UCSD-AML1 (cell line): ENCODE results near the gene SYT7.
A peak's percentile ranks its signal among the peaks of the same experiment; 100 is the strongest.
"Not testable (repeated sequence)": the region's sequence is repeated elsewhere in the genome, so short reads cannot be mapped to it uniquely, and the experiment has no call there.

ENCODE experiments used
- DNase-seq: peaks from one replicate; lab custom pipeline; 2025; ENCODE audit not compliant: unreplicated experiment; lab: John Stamatoyannopoulos, UW

The SYT7 gene, protein sequence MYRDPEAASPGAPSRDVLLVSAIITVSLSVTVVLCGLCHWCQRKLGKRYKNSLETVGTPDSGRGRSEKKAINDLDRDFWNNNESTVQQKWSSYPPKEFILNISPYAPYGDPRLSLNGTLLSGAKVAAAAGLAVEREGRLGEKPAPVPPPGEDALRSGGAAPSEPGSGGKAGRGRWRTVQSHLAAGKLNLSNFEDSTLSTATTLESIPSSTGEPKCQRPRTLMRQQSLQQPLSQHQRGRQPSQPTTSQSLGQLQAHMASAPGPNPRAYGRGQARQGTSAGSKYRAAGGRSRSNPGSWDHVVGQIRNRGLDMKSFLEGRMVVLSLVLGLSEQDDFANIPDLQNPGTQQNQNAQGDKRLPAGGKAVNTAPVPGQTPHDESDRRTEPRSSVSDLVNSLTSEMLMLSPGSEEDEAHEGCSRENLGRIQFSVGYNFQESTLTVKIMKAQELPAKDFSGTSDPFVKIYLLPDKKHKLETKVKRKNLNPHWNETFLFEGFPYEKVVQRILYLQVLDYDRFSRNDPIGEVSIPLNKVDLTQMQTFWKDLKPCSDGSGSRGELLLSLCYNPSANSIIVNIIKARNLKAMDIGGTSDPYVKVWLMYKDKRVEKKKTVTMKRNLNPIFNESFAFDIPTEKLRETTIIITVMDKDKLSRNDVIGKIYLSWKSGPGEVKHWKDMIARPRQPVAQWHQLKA

DNA sequence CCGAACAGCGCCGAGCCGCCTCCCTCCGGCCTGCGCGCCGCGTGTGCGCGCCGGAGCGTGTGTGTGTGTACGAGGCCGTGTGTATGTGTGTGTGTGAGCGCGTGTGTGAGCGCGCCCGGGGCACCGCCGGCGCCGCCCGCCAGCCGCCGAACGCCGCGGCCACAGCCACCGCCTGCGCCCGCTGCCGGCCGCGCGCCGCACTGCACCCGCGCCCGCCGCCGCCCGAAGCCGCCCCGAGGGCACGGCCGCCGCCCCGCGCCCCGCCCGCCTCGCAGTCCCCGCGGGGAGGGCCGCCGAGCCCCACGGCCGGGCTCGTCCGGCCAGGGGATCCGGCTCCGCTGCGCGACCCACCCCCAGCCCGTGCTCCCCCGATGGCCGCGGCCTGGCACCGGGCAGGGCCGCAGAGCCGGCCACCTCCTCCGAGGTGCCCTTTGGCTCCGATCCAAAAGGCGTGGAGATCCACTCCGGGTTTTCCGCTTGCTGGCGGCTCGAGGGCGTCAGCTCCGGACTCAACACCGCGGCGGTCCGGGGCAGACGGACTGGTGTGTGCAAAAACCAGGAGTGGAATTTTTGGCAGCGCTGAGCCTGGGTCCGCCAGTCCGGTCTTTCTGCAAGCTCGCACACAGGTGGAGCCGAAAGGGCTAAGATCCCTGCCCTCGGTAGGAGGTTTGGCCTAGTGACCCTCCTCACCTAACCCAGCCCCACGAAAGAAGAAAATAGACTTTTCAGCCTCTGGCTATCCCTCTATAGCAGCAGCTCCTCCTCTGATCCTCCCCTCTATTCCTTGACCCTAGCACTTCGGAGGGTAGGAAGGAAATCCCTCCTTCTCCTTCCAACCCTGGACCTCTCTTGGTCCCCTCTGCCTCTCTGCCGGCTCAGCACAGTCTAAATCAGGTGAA, at the start of gene SYT7:
Gene SYT7, minus strand, starts transcription at position 47 of the 899 bp plus-strand sequence. CDS start 256 bp downstream, outside the sequence.
- DNase-seq, result peak; percentile 92

DNA sequence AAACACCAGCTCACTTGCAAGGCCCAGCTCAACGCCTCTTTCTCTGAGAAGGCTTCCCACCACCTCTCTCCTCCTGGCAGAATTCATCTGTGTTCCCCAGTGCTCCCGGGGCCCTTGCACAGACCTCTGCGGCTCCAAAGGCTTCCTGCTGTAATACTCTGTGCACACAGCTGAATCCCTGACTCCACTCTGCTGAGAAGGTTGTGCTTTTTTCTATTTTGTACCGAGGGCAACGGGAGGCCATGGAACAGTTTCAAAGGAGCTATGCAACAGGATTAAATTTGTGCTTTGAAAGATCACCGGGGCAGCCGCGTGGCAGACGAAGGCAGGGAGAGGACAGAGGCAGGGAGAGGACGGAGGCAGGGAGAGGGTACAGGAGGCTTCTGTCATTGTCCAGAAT, 49.2 kb upstream of the SYT7 start:
- no peak for DNase-seq

DNA sequence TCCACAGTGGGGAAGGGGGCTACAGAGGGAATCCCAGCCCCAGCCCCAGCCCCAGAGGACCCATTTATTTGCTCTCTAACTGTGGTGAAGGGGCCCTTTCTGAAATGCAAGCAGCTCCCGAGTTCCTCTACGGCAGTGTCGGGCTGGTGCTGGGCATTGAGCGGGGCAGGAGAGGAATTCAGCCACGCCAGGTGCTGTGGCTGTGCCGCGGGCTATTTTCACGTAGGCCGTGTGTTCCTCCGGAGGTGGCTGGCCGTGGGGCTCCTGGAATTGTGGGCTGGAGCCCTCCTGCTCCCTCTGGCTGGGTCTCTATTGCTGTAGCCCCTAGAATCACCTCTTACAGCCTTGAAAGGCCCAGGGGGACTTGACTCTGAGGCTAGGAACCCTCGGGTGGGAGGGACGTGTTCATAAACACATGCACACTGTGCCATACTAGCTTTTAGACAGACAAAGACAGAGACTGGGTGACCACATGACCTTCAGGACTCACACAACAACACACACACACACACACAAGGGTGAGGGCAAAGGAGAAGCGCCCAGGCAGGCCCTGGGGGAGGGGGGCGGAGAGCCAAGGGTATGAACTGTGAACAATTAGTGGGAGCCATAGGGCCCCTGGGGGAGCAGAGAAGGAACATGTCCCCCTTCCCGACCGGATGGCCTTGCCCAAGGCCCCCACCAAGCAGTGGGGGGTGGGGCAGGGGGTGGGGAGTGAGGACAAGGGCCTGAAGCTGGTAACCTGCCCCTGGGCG, 48.4 kb upstream of the SYT7 start:
- no peak for DNase-seq

DNA sequence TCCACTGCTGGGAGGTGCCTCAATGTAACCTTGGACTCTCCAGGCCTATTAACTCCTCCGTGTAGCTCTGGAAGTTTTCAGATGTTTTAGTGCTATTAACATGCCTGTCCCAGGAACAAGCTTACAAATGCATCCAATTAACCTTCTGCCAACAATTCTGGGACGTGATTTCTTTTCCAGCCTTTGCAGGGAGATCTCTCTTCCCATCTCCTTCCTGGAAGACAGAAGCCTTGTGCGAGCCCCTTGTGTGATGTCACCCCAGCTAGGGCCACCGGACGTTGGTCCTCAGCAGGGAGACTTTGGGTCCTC, 47.7 kb upstream of the SYT7 start:
- no peak for DNase-seq

GRCh38 chr11:61627850-61628661, 47.2 kb upstream of the SYT7 start:
- DNase-seq, result peak; percentile 28

- no peak for DNase-seq
Measured at GRCh38 chr11:61626580-61627380, 45.9 kb upstream of the SYT7 start.

DNA sequence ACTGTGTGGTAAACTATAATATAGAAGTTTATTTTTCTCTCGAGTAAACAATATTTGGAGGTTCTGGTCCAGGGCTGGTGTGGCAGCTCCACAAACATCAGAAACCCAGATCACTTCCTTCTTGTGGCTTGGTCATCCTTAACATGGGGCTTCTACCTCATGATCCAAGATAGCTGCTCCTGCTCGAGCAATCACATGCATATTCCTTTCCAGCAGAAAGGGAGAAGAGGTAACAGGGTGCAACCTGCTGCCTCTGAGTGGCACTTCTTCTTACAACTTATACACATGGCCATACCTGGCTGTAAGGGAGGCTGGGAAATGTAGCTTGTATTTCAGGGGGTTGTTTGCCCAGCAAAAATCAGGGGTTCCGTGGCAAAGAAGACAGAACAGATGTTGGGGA, 44.6 kb upstream of the SYT7 start:
- no peak for DNase-seq

GRCh38 chr11:61621917-61622585, 41.2 kb upstream of the SYT7 start:
- DNase-seq, result no peak

- no peak for DNase-seq
Measured at GRCh38 chr11:61619471-61620226, 38.8 kb upstream of the SYT7 start.

- DNase-seq, result no peak
Measured at GRCh38 chr11:61618978-61619377, 38.1 kb upstream of the SYT7 start.

DNA sequence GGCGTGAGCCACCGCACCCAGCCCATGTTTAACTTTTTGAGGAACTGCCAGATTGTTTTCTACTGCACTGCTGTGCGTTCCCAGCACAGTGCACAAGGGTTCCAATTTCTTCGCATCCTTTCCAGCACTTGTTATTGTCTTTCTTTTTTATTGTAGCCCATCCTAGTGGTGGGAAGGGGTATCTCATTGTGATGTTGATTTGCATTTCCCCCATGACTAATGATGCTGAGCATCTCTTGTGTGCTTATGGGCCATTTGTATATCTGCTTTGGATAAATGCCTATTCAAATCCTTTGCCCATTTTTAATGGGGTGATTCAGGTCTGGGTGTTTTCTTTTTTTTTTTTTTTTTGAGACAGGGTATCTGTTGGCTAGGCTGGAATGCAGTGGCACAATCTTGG, 36.6 kb upstream of the SYT7 start:
- no peak for DNase-seq

- no peak for DNase-seq
Measured at GRCh38 chr11:61616434-61616833, 35.6 kb upstream of the SYT7 start.

DNA sequence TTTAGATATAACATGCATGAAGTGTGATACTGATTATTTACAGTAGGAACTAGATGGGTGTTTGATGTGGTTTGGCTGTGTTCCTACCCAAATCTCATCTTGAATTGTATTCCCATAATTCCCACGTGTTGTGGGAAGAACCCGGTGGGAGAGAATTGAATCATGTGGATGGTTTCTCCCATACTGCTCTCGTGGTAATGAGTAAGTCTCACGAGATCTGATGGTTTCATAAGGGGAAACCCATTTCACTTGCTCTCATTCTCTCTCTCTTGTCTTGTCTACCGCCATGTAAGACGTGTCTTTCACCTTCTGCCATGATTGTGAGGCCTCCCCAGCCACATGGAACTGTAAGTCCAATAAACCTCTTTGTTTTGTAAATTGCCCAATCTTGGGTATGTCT, 33.9 kb upstream of the SYT7 start:
- not testable (repeated sequence) for DNase-seq

GRCh38 chr11:61613870-61614269, 33.0 kb upstream of the SYT7 start:
- no peak for DNase-seq

GRCh38 chr11:61613051-61613450, 32.2 kb upstream of the SYT7 start:
- no peak for DNase-seq

- DNase-seq, result no peak
Measured at GRCh38 chr11:61611309-61611708, 30.4 kb upstream of the SYT7 start.

- DNase-seq, result no peak
Measured at GRCh38 chr11:61610905-61611304, 30.0 kb upstream of the SYT7 start.

- DNase-seq, result no peak
Measured at GRCh38 chr11:61609980-61610366, 29.1 kb upstream of the SYT7 start.
